Measurements from ENCODE around the gene TMF1.

DNA sequence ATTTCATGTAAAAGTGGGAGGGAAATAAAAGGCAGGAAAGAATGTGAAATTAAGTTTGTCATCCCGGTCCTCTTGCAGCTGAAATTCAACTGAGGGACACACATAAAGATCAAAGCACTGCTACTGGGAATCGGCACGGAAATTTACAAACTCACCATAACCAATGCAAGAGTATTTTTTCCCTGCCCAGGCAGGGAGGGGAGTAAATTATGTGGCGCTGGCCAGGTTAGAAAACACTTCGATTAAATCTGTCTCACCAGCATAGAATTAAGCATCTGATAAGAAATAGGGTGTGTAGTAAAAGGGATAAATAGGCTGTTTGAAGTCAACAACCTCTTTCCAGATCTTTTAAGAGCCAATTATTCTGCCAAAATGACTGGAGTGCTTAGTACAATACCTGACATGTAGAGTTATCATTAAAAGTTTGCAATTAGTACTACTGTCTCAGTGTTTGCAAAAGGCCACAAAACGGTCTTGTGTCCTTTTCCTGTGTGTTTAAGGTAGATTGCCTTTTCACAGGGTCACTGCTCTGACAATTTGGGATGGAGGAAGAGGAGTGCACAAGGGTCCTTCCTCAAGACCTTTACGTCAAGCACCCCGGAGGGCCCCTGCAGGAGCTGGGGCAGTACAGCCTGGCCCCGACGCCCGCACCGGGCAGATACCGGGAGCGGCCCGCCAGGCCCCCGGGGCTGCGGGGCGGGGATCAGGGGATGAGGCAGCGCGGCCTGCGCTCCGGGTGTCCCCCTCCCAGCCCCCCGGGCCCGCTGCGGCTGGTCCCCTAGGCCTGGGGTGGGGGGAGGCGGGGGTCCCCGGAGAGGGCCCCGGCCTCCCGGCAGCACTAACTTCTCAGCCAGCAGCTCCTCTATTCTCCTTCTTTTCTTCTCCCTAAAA lies 27.4 kb upstream of the TMF1 start:
- TF ChIP-seq FOXM1 (IDR thresholded peaks at IDR 0.05; ENCODE audit: borderline replicate concordance) (no peak), NFRKB (IDR thresholded peaks at IDR 0.05) (no peak)
- TF ChIP-seq, protein P1, sequence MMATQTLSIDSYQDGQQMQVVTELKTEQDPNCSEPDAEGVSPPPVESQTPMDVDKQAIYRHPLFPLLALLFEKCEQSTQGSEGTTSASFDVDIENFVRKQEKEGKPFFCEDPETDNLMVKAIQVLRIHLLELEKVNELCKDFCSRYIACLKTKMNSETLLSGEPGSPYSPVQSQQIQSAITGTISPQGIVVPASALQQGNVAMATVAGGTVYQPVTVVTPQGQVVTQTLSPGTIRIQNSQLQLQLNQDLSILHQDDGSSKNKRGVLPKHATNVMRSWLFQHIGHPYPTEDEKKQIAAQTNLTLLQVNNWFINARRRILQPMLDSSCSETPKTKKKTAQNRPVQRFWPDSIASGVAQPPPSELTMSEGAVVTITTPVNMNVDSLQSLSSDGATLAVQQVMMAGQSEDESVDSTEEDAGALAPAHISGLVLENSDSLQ (IDR thresholded peaks at IDR 0.05) = no peak

Measured in HEK293T (cell line).